Activated CD8-positive, alpha-beta T cell treated with anti-CD3 and anti-CD28 coated beads for 36 hours (primary cell): ENCODE data around the gene ZBTB8OS. TPM values are rescaled to one million over a fixed set of nuclear protein-coding genes. Genes with fewer than 3 reads are reported as not detected.
"Not testable (repeated sequence)": the region's sequence is repeated elsewhere in the genome, so short reads cannot be mapped to it uniquely, and the experiment has no call there.

Experiments
- ATAC-seq: fragments of 200-7000 bp; cut with Tn5 transposase; one replicate; pipeline ENCODE4 v1.10.0; 2021; ENCODE audit warnings: mild to moderate bottlenecking, moderate library complexity
- CTCF ChIA-PET: fragments of 350-600 bp; sonication (Branson Sonifier 250); formaldehyde crosslinking; loops from one replicate; lab custom pipeline; 2021; ENCODE audit warnings: antibody characterized with exemption; lab: Charles Lee
- POLR2A ChIA-PET: fragments of 350-600 bp; sonication (Branson Sonifier 250); formaldehyde crosslinking; loops from one replicate; lab custom pipeline; 2021; ENCODE audit warnings: antibody characterized with exemption; lab: Charles Lee
- DNase-seq: peaks from one replicate; pipeline ENCODE4 v3.0.0-alpha.2; 2020
- H3K27ac Mint-ChIP-seq: one replicate; pipeline ENCODE4 v1.8.0; 2021; ENCODE audit warnings: mild to moderate bottlenecking, mixed read lengths
- H3K27me3 Mint-ChIP-seq: one replicate; pipeline ENCODE4 v1.8.0; 2021; ENCODE audit warnings: mixed read lengths
- H3K36me3 Mint-ChIP-seq: one replicate; pipeline ENCODE4 v1.8.0; 2021; ENCODE audit warnings: low read depth, mixed read lengths
- H3K4me1 Mint-ChIP-seq: one replicate; pipeline ENCODE4 v1.8.0; 2021; ENCODE audit warnings: low read depth, mixed read lengths
- H3K4me3 Mint-ChIP-seq: one replicate; pipeline ENCODE4 v1.8.0; 2021; ENCODE audit warnings: mild to moderate bottlenecking, moderate library complexity, mixed read lengths
- H3K9me3 Mint-ChIP-seq: one replicate; pipeline ENCODE4 v1.8.0; 2021; ENCODE audit warnings: mixed read lengths
- CTCF ChIP-seq: fragments of 200-600 bp; IDR thresholded peaks from one replicate; pipeline ENCODE4 v1.8.0; 2022; ENCODE audit warnings: antibody characterized with exemption, mild to moderate bottlenecking
- intact Hi-C: fragments of 100-400 bp; cut with micrococcal nuclease; formaldehyde crosslinking; loops from one replicate; pipeline ENCODE4 v1.10.0; 2022
- total RNA-seq, 2 experiments: library from RNA; stranded (reverse); gene quantifications; one replicate each; pipeline ENCODE4 v1.2.3, GENCODE V29; 2021

Gene ZBTB8OS
- total RNA-seq, 2 experiments from 2014 or later, result 53.4 to 57.6 TPM

GRCh38 chr1:32636914-32637645 lies 13.3 kb downstream of the ZBTB8OS start:
- no peak for TF ChIP-seq CTCF
- H3K27me3 Mint-ChIP-seq, result no peaks in the 10 kb centered on the region
- H3K9me3 Mint-ChIP-seq, result no peaks in the 10 kb centered on the region
- intact Hi-C loops, result no loop called here
- CTCF ChIA-PET, result interaction anchor here (0.7 to 1.5 kb wide), 2 partner anchors 117 to 236 kb away, joined by 3 to 6 read pairs; no protein-coding TSS in a partner anchor
- H3K27ac Mint-ChIP-seq, result no peak overlapping the region
- DNase-seq (no peak), ATAC-seq (no peak)
- no peak overlapping the region for H3K4me3 Mint-ChIP-seq
- peaks cover 7% of the 10 kb centered on the region for H3K4me1 Mint-ChIP-seq
- peaks cover 19% of the 10 kb centered on the region for H3K36me3 Mint-ChIP-seq
- POLR2A ChIA-PET, result interaction anchor here (0.7 to 3.7 kb wide), 3 partner anchors 14 to 36 kb away, joined by 3 to 17 read pairs (median 3); partner anchors contain the start of genes RBBP4 and ZBTB8OS

GRCh38 chr1:32635508-32636277 lies 14.7 kb downstream of the ZBTB8OS start:
- ATAC-seq (no peak), DNase-seq (no peak)
- H3K4me3 Mint-ChIP-seq, result no peak overlapping the region
- no peak for TF ChIP-seq CTCF
- CTCF ChIA-PET, result interaction anchor here (1.5 kb wide), 1 partner anchor 115 kb away, joined by 6 read pairs; no protein-coding TSS in a partner anchor
- peaks cover 7% of the 10 kb centered on the region for H3K4me1 Mint-ChIP-seq
- POLR2A ChIA-PET, result interaction anchor here (1.3 kb wide), 1 partner anchor 15 kb away, joined by 3 read pairs; the partner anchor contains the start of genes RBBP4 and ZBTB8OS
- peaks cover 19% of the 10 kb centered on the region for H3K36me3 Mint-ChIP-seq
- H3K9me3 Mint-ChIP-seq, result no peaks in the 10 kb centered on the region
- intact Hi-C loops, result no loop called here
- no peak overlapping the region for H3K27ac Mint-ChIP-seq
- no peaks in the 10 kb centered on the region for H3K27me3 Mint-ChIP-seq

GRCh38 chr1:32632829-32633228 lies 17.5 kb downstream of the ZBTB8OS start:
- Mint-ChIP-seq H3K9me3 (no peaks in the 10 kb centered on the region), H3K4me3 (no peak overlapping the region), H3K27ac (no peak overlapping the region), H3K4me1 (peaks cover 9% of the 10 kb centered on the region), H3K27me3 (no peaks in the 10 kb centered on the region), H3K36me3 (peaks cover 20% of the 10 kb centered on the region)
- no peak for TF ChIP-seq CTCF
- DNase-seq, result no peak
- intact Hi-C loops, result no loop called here
- no peak for ATAC-seq
- POLR2A ChIA-PET, result interaction anchor here (1.0 kb wide), 1 partner anchor 24 kb away, joined by 3 read pairs; no protein-coding TSS in a partner anchor
- CTCF ChIA-PET, result no interaction called here

GRCh38 chr1:32630173-32630572 lies 20.2 kb downstream of the ZBTB8OS start:
- H3K4me3 Mint-ChIP-seq, H3K27me3 Mint-ChIP-seq, intact Hi-C loops, CTCF ChIA-PET, H3K27ac Mint-ChIP-seq, ATAC-seq, DNase-seq, H3K9me3 Mint-ChIP-seq: not testable (repeated sequence)
- Mint-ChIP-seq H3K36me3 (peaks cover 30% of the 10 kb centered on the region), H3K4me1 (peaks cover 18% of the 10 kb centered on the region)
- POLR2A ChIA-PET, result interaction anchor here (0.6 to 1.3 kb wide), 3 partner anchors 10 to 267 kb away, joined by 3 to 5 read pairs (median 3); no protein-coding TSS in a partner anchor

- Mint-ChIP-seq H3K4me1 (peaks cover 32% of the 10 kb centered on the region), H3K9me3 (peaks cover 3% of the 10 kb centered on the region), H3K4me3 (peak overlapping the region; percentile 34), H3K36me3 (peaks cover 44% of the 10 kb centered on the region), H3K27me3 (no peaks in the 10 kb centered on the region), H3K27ac (peak overlapping the region; percentile 83)
- peak; percentile 49 for DNase-seq
- TF ChIP-seq CTCF, result no peak
- CTCF ChIA-PET, result no interaction called here
- POLR2A ChIA-PET, result no interaction called here
- ATAC-seq, result peak; percentile 56
- intact Hi-C loops, result no loop called here
Observed at GRCh38 chr1:32627596-32628162, 22.7 kb downstream of the ZBTB8OS start.
